Measurements from ENCODE around the gene ANKRD1. TPM values are rescaled to one million over a fixed set of nuclear protein-coding genes. Genes with fewer than 3 reads are reported as not detected.

Gene ANKRD1
- total RNA-seq, 1 experiment from 2014 or later: 25.3 TPM

- DNase-seq (ENCODE audit: low read depth in 1 of 2, low spot score in 2 of 2): no peak
- Histone ChIP-seq H3K36me3 (no peaks in the 10 kb centered on the region), H3K4me1 (replicated peaks) (peaks cover 43% of the 10 kb centered on the region)
These were observed 6.4 kb upstream of the ANKRD1 start for GRCh38 chr10:90927293-90927692.

GRCh38 chr10:90925079-90926029 lies 4.5 kb upstream of the ANKRD1 start:
- Histone ChIP-seq H3K27ac (no peak overlapping the region), H3K4me1 (replicated peaks) (peaks cover 44% of the 10 kb centered on the region), H3K4me3 (no peak overlapping the region), H3K27me3 (replicated peaks) (no peaks in the 10 kb centered on the region), H3K9me3 (replicated peaks) (no peaks in the 10 kb centered on the region), H3K36me3 (no peaks in the 10 kb centered on the region)
- DNase-seq (ENCODE audit: low read depth in 1 of 2, low spot score in 2 of 2): no peak

More at GRCh38 chr10:90927293-90927692, 6.4 kb upstream of the ANKRD1 start:
- Histone ChIP-seq H3K27me3 (replicated peaks) (no peaks in the 10 kb centered on the region), H3K9me3 (replicated peaks) (no peaks in the 10 kb centered on the region), H3K4me3 (no peak overlapping the region), H3K27ac (no peak overlapping the region)

DNA sequence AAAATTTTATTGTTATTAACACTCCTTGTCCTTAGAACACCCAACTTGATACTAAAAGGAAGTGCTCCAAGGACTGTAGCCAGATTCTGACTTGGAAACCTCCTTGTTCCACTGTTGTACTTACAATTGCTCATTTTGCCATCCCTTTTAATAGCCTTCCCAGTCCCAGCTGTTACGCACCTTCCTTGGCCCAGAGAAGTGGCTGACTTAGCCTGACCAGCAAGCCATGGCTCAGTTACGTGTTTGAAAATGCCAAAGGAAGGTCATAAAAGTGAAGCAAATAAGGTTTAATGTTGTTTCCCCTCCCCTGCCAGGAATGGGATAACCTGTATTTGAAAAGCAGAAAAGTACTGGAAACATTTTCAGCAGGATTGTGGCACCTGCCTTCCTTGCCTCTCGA lies 3.7 kb upstream of the ANKRD1 start:
- peaks cover 44% of the 10 kb centered on the region for H3K4me1 ChIP-seq (replicated peaks)
- H3K9me3 ChIP-seq (replicated peaks): no peaks in the 10 kb centered on the region
- no peak for DNase-seq (ENCODE audit: low read depth in 1 of 2, low spot score in 2 of 2)
- H3K27ac ChIP-seq: no peak overlapping the region
- H3K36me3 ChIP-seq: peaks cover 4% of the 10 kb centered on the region; the same call in 1 of the 2 replicates
- no peak overlapping the region for H3K4me3 ChIP-seq
- H3K27me3 ChIP-seq (replicated peaks): no peaks in the 10 kb centered on the region

DNA sequence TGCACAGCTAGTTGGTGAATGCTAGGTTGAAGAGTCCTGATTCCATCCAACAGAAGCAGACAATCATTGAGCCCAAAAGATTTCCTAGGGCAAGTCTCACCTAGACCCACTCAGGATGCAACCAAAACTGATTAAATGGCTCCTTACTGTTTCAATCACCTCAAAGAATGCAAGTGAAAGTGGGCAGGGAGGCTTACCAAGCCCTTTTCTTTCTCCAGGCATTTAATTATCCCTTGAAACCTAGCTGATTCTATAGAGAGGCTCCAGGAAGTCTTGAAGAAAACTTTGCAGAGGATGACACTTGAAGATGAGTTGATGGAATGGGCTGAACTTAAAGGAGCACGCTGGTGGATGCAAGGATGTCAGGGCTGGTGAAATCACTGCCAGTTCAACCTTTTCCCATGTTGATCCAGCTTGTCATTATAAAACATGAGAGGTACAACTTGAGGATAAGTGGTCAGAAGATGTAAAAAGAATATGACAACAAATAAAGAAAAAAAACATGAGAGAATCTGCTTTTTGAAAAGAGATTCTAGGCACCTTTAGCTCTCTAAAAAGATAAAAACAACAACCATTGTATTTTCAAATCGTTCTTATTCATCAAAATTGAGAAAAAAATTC lies 2.3 kb upstream of the ANKRD1 start:
- Histone ChIP-seq H3K36me3 (peaks cover 12% of the 10 kb centered on the region), H3K4me1 (replicated peaks) (peaks cover 34% of the 10 kb centered on the region), H3K27me3 (replicated peaks) (no peaks in the 10 kb centered on the region), H3K9me3 (replicated peaks) (no peaks in the 10 kb centered on the region), H3K4me3 (no peak overlapping the region), H3K27ac (no peak overlapping the region)
- no peak for DNase-seq (ENCODE audit: low read depth in 1 of 2, low spot score in 2 of 2)

DNA sequence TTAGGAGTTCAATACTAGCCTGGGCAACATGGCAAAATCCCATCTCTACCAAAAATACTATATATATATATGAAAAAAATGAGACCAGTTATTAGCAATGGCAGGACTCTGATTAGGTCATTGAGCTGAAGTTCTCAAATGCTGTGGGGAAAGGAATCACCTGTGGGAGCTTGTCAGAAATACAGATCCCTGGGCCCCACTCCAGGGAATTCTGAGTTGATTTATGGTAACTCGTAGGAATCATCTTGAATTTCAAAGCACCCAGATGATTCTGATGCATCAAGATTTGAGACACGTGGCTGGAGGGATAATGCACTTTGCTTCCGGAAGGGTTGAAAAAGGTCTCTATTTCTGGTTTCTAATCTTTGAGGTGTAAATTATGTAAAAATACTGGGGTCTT lies 1.0 kb upstream of the ANKRD1 start:
- no peaks in the 10 kb centered on the region for H3K27me3 ChIP-seq (replicated peaks)
- no peak overlapping the region for H3K4me3 ChIP-seq
- DNase-seq (ENCODE audit: low read depth in 1 of 2, low spot score in 2 of 2): no peak
- peaks cover 23% of the 10 kb centered on the region for H3K36me3 ChIP-seq
- H3K4me1 ChIP-seq (replicated peaks): peaks cover 34% of the 10 kb centered on the region
- peak overlapping the region; percentile 79 for H3K27ac ChIP-seq
- no peaks in the 10 kb centered on the region for H3K9me3 ChIP-seq (replicated peaks)

DNA sequence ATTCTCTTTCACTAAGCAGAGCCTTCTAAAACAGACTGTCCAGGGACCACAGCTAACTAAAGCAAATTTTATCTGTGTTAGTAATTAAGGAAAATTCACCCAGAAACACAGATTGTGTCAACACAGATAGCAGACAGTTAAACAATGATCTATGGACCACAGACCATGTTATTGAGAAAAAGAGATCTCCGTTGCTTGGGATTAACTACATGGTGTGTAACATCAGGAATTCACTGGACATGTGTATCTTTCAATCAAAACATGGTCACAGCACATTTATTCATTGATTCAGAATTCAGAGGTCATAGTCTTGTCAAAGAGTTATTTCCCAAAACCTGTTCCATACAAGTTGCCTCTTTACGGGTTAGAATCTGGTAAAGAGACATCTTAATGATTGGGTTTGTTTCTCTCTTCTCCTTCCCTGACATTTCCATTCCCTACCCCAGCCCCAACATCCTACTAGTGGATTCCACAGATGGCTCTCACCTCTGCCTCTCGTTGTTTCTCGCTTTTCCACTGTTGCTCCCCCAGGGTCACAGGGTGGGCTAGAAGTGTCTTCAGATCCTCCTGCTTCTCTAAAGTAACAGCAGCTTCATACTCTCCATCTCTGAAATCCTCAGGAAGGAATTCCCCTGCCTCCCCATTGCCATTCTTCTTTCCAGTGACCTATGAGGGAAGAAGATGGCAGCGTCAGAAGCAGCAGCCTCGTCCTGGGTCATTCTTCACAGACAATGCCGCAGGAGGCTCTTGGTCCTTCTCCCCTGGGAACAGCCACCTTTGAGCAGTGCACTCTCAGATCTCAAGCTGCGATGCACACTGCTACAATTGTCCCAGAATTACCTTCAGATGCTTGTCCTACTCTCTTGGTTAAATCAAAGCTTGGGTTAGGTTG lies 958 bp downstream of the ANKRD1 start:
- H3K4me1 ChIP-seq (replicated peaks): peaks cover 34% of the 10 kb centered on the region
- peaks cover 38% of the 10 kb centered on the region for H3K36me3 ChIP-seq
- H3K9me3 ChIP-seq (replicated peaks): no peaks in the 10 kb centered on the region
- no peaks in the 10 kb centered on the region for H3K27me3 ChIP-seq (replicated peaks)
- peak overlapping the region; percentile 25 for H3K4me3 ChIP-seq
- H3K27ac ChIP-seq: peak overlapping the region; percentile 79
- peak in 1 of 2 experiments; percentile 19 for DNase-seq (ENCODE audit: low read depth in 1 of 2, low spot score in 2 of 2)

GRCh38 chr10:90917968-90918318 lies 2.9 kb downstream of the ANKRD1 start:
- H3K27ac ChIP-seq: no peak overlapping the region
- H3K27me3 ChIP-seq (replicated peaks): no peaks in the 10 kb centered on the region
- H3K4me1 ChIP-seq (replicated peaks): peaks cover 34% of the 10 kb centered on the region
- no peak for DNase-seq (ENCODE audit: low read depth in 1 of 2, low spot score in 2 of 2)
- H3K36me3 ChIP-seq: peaks cover 47% of the 10 kb centered on the region
- no peak overlapping the region for H3K4me3 ChIP-seq
- H3K9me3 ChIP-seq (replicated peaks): no peaks in the 10 kb centered on the region

DNA sequence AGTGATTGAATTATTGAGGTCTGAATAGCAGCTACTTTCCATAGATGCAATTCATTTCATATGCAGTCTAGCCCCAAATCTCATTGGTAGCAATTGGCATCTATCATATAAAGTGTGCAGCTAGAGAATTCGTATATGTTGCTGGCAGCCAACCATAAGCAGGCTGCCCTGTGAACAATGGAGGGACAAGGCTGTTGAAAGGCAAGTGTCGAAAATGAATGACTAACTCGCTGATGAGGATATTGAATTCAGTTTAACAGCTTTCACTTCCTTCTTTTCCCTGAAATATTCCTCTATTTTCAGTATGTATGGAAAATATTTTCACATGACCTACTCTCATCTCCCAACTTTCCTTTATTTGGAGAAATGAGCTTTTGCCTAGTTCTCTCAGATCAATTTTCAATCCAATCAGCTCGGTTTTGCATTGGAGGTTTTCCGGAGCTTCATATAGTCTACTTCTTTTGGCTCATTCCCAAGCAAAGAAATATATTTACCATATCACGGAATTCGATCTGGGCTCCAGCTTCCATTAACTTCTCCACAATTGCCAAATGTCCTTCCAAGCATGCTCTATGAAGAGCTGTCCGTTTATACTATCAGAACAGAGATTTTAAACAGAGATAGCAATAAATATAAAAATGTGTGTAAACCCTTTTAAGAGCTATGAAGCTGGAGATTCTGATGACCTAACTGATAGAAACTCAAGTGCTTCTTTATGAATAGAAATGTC lies 3.5 kb downstream of the ANKRD1 start:
- peaks cover 52% of the 10 kb centered on the region for H3K36me3 ChIP-seq
- H3K27me3 ChIP-seq (replicated peaks): no peaks in the 10 kb centered on the region
- no peaks in the 10 kb centered on the region for H3K9me3 ChIP-seq (replicated peaks)
- peaks cover 39% of the 10 kb centered on the region for H3K4me1 ChIP-seq (replicated peaks)
- DNase-seq (ENCODE audit: low read depth in 1 of 2, low spot score in 2 of 2): no peak
- no peak overlapping the region for H3K4me3 ChIP-seq
- no peak overlapping the region for H3K27ac ChIP-seq

DNA sequence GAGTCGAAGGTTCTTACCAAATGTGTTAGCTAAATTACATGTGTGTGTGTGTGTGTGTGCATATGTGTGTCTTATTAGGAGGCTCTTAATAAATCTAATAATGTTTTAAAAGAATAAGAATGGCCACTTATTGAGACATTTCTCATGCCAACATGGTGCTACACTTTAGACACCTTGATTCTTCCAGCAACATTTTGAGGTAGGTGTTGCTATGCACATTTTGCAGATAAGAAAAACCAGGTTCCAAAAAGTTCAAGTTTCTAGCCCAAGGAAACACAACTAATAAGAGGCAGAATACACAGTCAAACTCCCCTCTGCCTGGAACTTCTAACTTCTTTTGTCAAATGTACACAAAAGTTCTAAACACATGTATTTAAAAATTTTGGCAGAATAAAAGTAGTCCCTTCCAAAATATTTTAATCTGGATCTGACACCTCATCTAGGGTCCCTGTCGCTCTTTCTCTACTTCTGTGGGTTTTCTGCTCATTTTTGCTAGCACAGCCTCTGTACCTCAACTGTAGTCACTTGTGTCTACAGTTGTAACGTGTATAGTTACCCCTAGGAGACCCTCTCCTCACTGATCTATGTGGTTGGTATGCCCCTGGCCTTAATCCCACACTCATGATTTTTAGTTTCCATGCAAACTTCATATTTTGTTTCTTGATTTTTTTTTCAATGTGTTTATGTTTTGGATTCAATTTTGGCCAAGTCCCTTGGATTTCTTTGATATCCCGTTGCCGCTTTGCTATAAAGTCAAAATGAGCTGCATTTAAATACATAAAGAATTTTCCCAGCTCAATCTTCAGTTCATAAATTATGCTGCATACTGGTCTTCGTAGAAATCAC lies 4.3 kb downstream of the ANKRD1 start:
- H3K9me3 ChIP-seq (replicated peaks): no peaks in the 10 kb centered on the region
- no peak for DNase-seq (ENCODE audit: low read depth in 1 of 2, low spot score in 2 of 2)
- H3K36me3 ChIP-seq: peaks cover 54% of the 10 kb centered on the region
- H3K4me3 ChIP-seq: no peak overlapping the region
- no peak overlapping the region for H3K27ac ChIP-seq
- no peaks in the 10 kb centered on the region for H3K27me3 ChIP-seq (replicated peaks)
- H3K4me1 ChIP-seq (replicated peaks): peaks cover 36% of the 10 kb centered on the region

DNA sequence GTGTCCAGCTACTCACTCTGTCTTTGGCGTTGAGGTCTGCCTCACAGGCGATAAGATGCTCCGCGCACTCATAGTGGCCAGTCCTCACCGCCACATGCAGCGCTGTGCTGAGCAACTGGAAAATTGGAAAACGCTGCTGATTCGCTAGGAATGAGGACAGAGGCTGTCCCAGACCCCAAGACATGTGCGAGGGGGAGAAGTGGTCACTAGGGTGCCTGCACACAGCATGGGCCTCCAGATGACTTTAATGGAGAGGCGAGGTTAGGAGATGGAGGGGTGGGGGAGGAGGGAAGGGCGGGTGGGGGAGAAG lies 5.2 kb downstream of the ANKRD1 start:
- H3K27ac ChIP-seq: no peak overlapping the region

GRCh38 chr10:90914992-90915765 lies 5.7 kb downstream of the ANKRD1 start:
- H3K9me3 ChIP-seq (replicated peaks): no peaks in the 10 kb centered on the region
- no peak overlapping the region for H3K4me3 ChIP-seq
- H3K36me3 ChIP-seq: peaks cover 54% of the 10 kb centered on the region
- H3K4me1 ChIP-seq (replicated peaks): peaks cover 23% of the 10 kb centered on the region
- DNase-seq (ENCODE audit: low read depth in 1 of 2, low spot score in 2 of 2): no peak
- H3K27me3 ChIP-seq (replicated peaks): no peaks in the 10 kb centered on the region
- no peak overlapping the region for H3K27ac ChIP-seq

More for the DNA sequence above, 5.2 kb downstream of the ANKRD1 start:
- H3K36me3 ChIP-seq: peaks cover 54% of the 10 kb centered on the region
- H3K4me3 ChIP-seq: no peak overlapping the region
- no peak for DNase-seq (ENCODE audit: low read depth in 1 of 2, low spot score in 2 of 2)
- H3K9me3 ChIP-seq (replicated peaks): no peaks in the 10 kb centered on the region
- peaks cover 29% of the 10 kb centered on the region for H3K4me1 ChIP-seq (replicated peaks)
- no peaks in the 10 kb centered on the region for H3K27me3 ChIP-seq (replicated peaks)

DNA sequence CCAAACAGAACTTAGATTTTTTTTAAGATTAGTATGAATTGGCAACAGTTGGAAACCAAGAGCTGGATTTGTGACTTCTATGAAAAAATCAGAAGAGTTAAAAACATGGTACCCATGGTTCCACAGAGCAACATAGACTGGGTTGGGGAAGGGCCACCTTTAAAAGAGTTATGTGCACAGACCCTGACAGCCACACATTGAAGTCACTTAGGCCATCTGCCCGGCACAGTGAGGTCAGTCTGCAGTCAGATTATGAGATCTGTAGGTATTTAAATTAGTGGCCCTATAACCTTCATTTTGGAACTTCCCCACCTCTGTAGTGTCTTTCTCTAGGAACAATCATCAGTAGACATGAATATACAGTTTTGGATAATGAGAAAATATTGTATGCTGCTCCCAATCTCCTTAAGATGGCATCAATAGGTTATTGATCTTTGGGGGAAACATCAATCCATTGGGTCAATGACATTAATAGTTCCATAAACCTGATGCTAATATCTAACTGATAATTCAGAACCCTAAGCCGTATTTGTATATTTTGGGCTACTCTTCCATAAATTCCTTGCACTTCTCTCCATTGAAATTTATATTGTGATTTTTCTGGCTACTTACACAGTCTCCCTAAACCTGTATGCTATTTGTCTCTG lies 7.0 kb downstream of the ANKRD1 start:
- peaks cover 47% of the 10 kb centered on the region for H3K36me3 ChIP-seq

More for the DNA sequence above, 7.0 kb downstream of the ANKRD1 start:
- Histone ChIP-seq H3K27me3 (replicated peaks) (no peaks in the 10 kb centered on the region), H3K4me1 (replicated peaks) (peaks cover 14% of the 10 kb centered on the region), H3K27ac (no peak overlapping the region), H3K9me3 (replicated peaks) (no peaks in the 10 kb centered on the region), H3K4me3 (no peak overlapping the region)
- DNase-seq (ENCODE audit: low read depth in 1 of 2, low spot score in 2 of 2): no peak
